ENCODE measurements around the gene DMD. TPM values are rescaled to one million over a fixed set of nuclear protein-coding genes. Genes with fewer than 3 reads are reported as not detected.

DMD gene
- polyA plus RNA-seq, 3 donors = 0.23 TPM; not detected in 2

GRCh38 chrX:31545191-31545590, 1666.2 kb downstream of the DMD start:
- WGBS (ENCODE audit: insufficient coverage) = no CpG with 5 or more reads among the region's 3 CpGs
- TF ChIP-seq CTCF (IDR thresholded peaks at IDR 0.05) = no peak
- Histone ChIP-seq H3K36me3 (replicated peaks in 1 of 2; ENCODE audit: control insufficient read depth in 1 of 2, insufficient read depth in 2 of 2, low read length in 2 of 2) (no peaks in the 10 kb centered on the region), H3K9ac (ENCODE audit: insufficient read depth, low read length, poor library complexity, severe bottlenecking) (no peak overlapping the region), H3K79me2 (ENCODE audit: insufficient read depth, low read length) (no peaks in the 10 kb centered on the region), H3K4me3 (replicated peaks in 1 of 3; ENCODE audit: low read depth in 2 of 3, low read length in 3 of 3) (no peak overlapping the region), H4K20me1 (ENCODE audit: insufficient read depth, low read length) (no peaks in the 10 kb centered on the region), H3K4me2 (replicated peaks; ENCODE audit: extremely low read depth, low read length, poor library complexity, severe bottlenecking) (no peak overlapping the region), H3K4me1 (ENCODE audit: control insufficient read depth in 1 of 2, insufficient read depth in 2 of 2, low read length in 2 of 2) (no peaks in the 10 kb centered on the region), H3K27me3 (ENCODE audit: control insufficient read depth in 2 of 2, insufficient read depth in 2 of 2, low read length in 2 of 2) (no peaks in the 10 kb centered on the region), H3K9me3 (replicated peaks in 1 of 2; ENCODE audit: control insufficient read depth in 1 of 2, insufficient read depth in 1 of 2, low read length in 2 of 2) (peaks cover 0 to 6% of the 10 kb centered on the region in 2 donors), H2AFZ (ENCODE audit: insufficient read depth, low read depth, low read length, poor library complexity, severe bottlenecking) (no peak overlapping the region), H3K27ac (ENCODE audit: low read depth in 1 of 2, low read length in 2 of 2) (no peak overlapping the region)
- Mint-ChIP-seq H3K4me1 (no peaks in the 10 kb centered on the region), H3K4me3 (no peak overlapping the region), H3K36me3 (no peaks in the 10 kb centered on the region), H3K9me3 (peaks cover 0 to 7% (median 1%) of the 10 kb centered on the region in 7 donors), H3K27ac (no peak overlapping the region), H3K27me3 (ENCODE audit: low read depth in 3 of 3) (no peaks in the 10 kb centered on the region)
- intact Hi-C loops (cut with micrococcal nuclease) = no loop called here
- no peak for DNase-seq

DNA sequence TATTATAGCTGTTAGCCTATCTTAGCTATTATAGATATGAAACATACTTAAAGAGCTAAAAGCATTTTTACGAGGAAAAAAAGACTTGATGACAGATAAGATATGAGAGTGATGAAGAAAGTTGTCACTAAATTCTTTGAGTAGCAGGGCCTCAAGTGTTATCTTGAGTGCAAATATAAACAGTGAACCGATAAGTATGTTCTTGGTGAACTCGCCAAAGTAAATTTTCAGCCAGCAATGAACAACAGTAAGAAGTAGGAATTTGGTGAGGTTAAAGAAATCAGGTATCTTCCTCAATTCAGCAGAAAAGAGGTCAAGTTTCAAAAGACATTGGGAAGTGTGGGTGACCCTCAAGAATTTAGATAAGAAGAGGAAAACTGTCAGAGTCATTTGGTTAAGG, 1667.7 kb downstream of the DMD start:
- WGBS (ENCODE audit: insufficient coverage) = 73% methylated on average over 2 of the region's 3 CpGs
- no peak for DNase-seq
- Mint-ChIP-seq H3K27ac (no peak overlapping the region), H3K4me3 (no peak overlapping the region), H3K9me3 (peaks cover 0 to 7% (median 1%) of the 10 kb centered on the region in 7 donors), H3K36me3 (no peaks in the 10 kb centered on the region), H3K4me1 (no peaks in the 10 kb centered on the region), H3K27me3 (ENCODE audit: low read depth in 3 of 3) (no peaks in the 10 kb centered on the region)
- Histone ChIP-seq H3K36me3 (replicated peaks in 1 of 2; ENCODE audit: control insufficient read depth in 1 of 2, insufficient read depth in 2 of 2, low read length in 2 of 2) (no peaks in the 10 kb centered on the region), H3K27ac (ENCODE audit: low read depth in 1 of 2, low read length in 2 of 2) (no peak overlapping the region), H3K4me3 (replicated peaks in 1 of 3; ENCODE audit: low read depth in 2 of 3, low read length in 3 of 3) (no peak overlapping the region), H3K9ac (ENCODE audit: insufficient read depth, low read length, poor library complexity, severe bottlenecking) (no peak overlapping the region), H3K79me2 (ENCODE audit: insufficient read depth, low read length) (no peaks in the 10 kb centered on the region), H3K4me2 (replicated peaks; ENCODE audit: extremely low read depth, low read length, poor library complexity, severe bottlenecking) (no peak overlapping the region), H2AFZ (ENCODE audit: insufficient read depth, low read depth, low read length, poor library complexity, severe bottlenecking) (no peak overlapping the region), H3K27me3 (ENCODE audit: control insufficient read depth in 2 of 2, insufficient read depth in 2 of 2, low read length in 2 of 2) (no peaks in the 10 kb centered on the region), H3K9me3 (replicated peaks in 1 of 2; ENCODE audit: control insufficient read depth in 1 of 2, insufficient read depth in 1 of 2, low read length in 2 of 2) (peaks cover 0 to 6% of the 10 kb centered on the region in 2 donors), H3K4me1 (ENCODE audit: control insufficient read depth in 1 of 2, insufficient read depth in 2 of 2, low read length in 2 of 2) (no peaks in the 10 kb centered on the region), H4K20me1 (ENCODE audit: insufficient read depth, low read length) (no peaks in the 10 kb centered on the region)
- TF ChIP-seq CTCF (IDR thresholded peaks at IDR 0.05) = no peak
- intact Hi-C loops (cut with micrococcal nuclease) = no loop called here

Data from CD14-positive monocyte (primary cell).